ENCODE results near the gene MAPK10. TPM values are rescaled to one million over a fixed set of nuclear protein-coding genes. Genes with fewer than 3 reads are reported as not detected.

Gene MAPK10
- total RNA-seq, 2 experiments from 2014 or later: not detected

- H3K36me3 Mint-ChIP-seq (ENCODE audit: low read depth): no peaks in the 10 kb centered on the region
- H3K4me3 Mint-ChIP-seq: no peak overlapping the region
- no peak overlapping the region for H3K27ac Mint-ChIP-seq
- no peak for TF ChIP-seq CTCF (IDR thresholded peaks at IDR 0.05)
- intact Hi-C loops (cut with micrococcal nuclease): no loop called here
- CTCF ChIA-PET: no interaction called here
- no peaks in the 10 kb centered on the region for H3K9me3 Mint-ChIP-seq
- peaks cover 1% of the 10 kb centered on the region for H3K4me1 Mint-ChIP-seq (ENCODE audit: low read depth)
- ATAC-seq (no peak), DNase-seq (no peak)
- POLR2A ChIA-PET: no interaction called here
- peaks cover 2% of the 10 kb centered on the region for H3K27me3 Mint-ChIP-seq
Measured at GRCh38 chr4:86354390-86354789, 5.5 kb downstream of the MAPK10 start.

GRCh38 chr4:86346320-86346719, 13.5 kb downstream of the MAPK10 start:
- POLR2A ChIA-PET: no interaction called here
- DNase-seq: no peak
- Mint-ChIP-seq H3K4me1 (ENCODE audit: low read depth) (no peaks in the 10 kb centered on the region), H3K27me3 (peaks cover 2% of the 10 kb centered on the region), H3K36me3 (ENCODE audit: low read depth) (no peaks in the 10 kb centered on the region), H3K4me3 (no peak overlapping the region), H3K27ac (no peak overlapping the region), H3K9me3 (no peaks in the 10 kb centered on the region)
- ATAC-seq: no peak
- no peak for TF ChIP-seq CTCF (IDR thresholded peaks at IDR 0.05)
- intact Hi-C loops (cut with micrococcal nuclease): no loop called here
- CTCF ChIA-PET: no interaction called here

- ChIA-PET POLR2A (no interaction called here), CTCF (no interaction called here)
- no peaks in the 10 kb centered on the region for H3K27me3 Mint-ChIP-seq
- DNase-seq (no peak), ATAC-seq (no peak)
- TF ChIP-seq CTCF (IDR thresholded peaks at IDR 0.05): no peak
- H3K4me1 Mint-ChIP-seq (ENCODE audit: low read depth): no peaks in the 10 kb centered on the region
- H3K27ac Mint-ChIP-seq: no peak overlapping the region
- H3K36me3 Mint-ChIP-seq (ENCODE audit: low read depth): no peaks in the 10 kb centered on the region
- intact Hi-C loops (cut with micrococcal nuclease): no loop called here
- no peak overlapping the region for H3K4me3 Mint-ChIP-seq
- no peaks in the 10 kb centered on the region for H3K9me3 Mint-ChIP-seq
Measured at GRCh38 chr4:86344127-86344526, 15.7 kb downstream of the MAPK10 start.

- H3K4me1 Mint-ChIP-seq (ENCODE audit: low read depth): no peaks in the 10 kb centered on the region
- no peaks in the 10 kb centered on the region for H3K27me3 Mint-ChIP-seq
- DNase-seq: no peak
- no peak for TF ChIP-seq CTCF (IDR thresholded peaks at IDR 0.05)
- no peaks in the 10 kb centered on the region for H3K9me3 Mint-ChIP-seq
- H3K36me3 Mint-ChIP-seq (ENCODE audit: low read depth): no peaks in the 10 kb centered on the region
- intact Hi-C loops (cut with micrococcal nuclease): no loop called here
- no peak for ATAC-seq
- H3K27ac Mint-ChIP-seq: no peak overlapping the region
- CTCF ChIA-PET: no interaction called here
- POLR2A ChIA-PET: no interaction called here
- no peak overlapping the region for H3K4me3 Mint-ChIP-seq
Measured at GRCh38 chr4:86338989-86339388, 20.9 kb downstream of the MAPK10 start.

- Mint-ChIP-seq H3K27ac (no peak overlapping the region), H3K4me1 (ENCODE audit: low read depth) (no peaks in the 10 kb centered on the region), H3K36me3 (ENCODE audit: low read depth) (no peaks in the 10 kb centered on the region), H3K9me3 (no peaks in the 10 kb centered on the region), H3K4me3 (no peak overlapping the region), H3K27me3 (no peaks in the 10 kb centered on the region)
- ATAC-seq (no peak), DNase-seq (no peak)
- TF ChIP-seq CTCF (IDR thresholded peaks at IDR 0.05): no peak
- ChIA-PET POLR2A (no interaction called here), CTCF (no interaction called here)
- intact Hi-C loops (cut with micrococcal nuclease): no loop called here
Measured at GRCh38 chr4:86338521-86338920, 21.3 kb downstream of the MAPK10 start.

Data from activated CD8-positive, alpha-beta T cell treated with anti-CD3 and anti-CD28 coated beads for 36 hours (primary cell).